ENCODE measurements around the gene KLRF2.

DNA sequence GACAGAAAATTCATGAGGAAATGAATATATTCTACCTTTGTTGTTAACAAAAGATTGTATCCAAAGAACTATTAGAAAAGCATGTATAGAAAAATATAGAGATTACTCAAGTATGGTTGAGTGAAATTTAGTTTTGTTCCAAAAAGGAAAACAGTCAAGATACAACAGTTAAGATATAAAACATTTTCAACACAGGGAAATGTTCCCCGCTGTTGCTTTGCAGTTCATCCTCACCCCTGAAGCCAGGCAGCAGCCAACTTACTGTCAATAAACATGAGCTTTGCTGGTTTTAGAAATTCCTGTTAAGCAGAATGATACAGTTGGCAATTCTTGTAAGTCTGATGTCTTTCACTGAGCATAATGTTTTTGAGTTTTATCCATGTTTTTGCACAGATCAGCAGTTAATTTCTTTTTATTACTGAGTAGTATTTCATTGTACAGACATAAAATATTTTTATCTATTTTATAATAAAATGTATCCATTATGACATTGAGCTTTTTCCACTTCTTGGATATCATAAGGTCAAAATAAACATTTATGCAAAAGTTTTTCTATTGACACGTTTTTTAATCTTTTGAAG, 10.9 kb upstream of the KLRF2 start:
- TF ChIP-seq, protein P1, sequence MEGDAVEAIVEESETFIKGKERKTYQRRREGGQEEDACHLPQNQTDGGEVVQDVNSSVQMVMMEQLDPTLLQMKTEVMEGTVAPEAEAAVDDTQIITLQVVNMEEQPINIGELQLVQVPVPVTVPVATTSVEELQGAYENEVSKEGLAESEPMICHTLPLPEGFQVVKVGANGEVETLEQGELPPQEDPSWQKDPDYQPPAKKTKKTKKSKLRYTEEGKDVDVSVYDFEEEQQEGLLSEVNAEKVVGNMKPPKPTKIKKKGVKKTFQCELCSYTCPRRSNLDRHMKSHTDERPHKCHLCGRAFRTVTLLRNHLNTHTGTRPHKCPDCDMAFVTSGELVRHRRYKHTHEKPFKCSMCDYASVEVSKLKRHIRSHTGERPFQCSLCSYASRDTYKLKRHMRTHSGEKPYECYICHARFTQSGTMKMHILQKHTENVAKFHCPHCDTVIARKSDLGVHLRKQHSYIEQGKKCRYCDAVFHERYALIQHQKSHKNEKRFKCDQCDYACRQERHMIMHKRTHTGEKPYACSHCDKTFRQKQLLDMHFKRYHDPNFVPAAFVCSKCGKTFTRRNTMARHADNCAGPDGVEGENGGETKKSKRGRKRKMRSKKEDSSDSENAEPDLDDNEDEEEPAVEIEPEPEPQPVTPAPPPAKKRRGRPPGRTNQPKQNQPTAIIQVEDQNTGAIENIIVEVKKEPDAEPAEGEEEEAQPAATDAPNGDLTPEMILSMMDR (IDR thresholded peaks at IDR 0.05), result no peak
- TF ChIP-seq POLR2AphosphoS5 (IDR thresholded peaks at IDR 0.05) (no peak), POLR2A (IDR thresholded peaks at IDR 0.05) (no peak)
